Kidney epithelial cell (primary cell): ENCODE measurements around the gene CD1B. TPM values are rescaled to one million over a fixed set of nuclear protein-coding genes. Genes with fewer than 3 reads are reported as not detected.

Experiments
- DNase-seq: peaks from one replicate; pipeline ENCODE4 v3.0.0-alpha.2; 2010; ENCODE audit warnings: low read depth
- H3K27me3 ChIP-seq: 2 replicates; pipeline ENCODE4 v1.6.0; 2011; ENCODE audit warnings: low read length; ENCODE audit not compliant: control insufficient read depth, insufficient read depth
- H3K36me3 ChIP-seq: 2 replicates; pipeline ENCODE4 v1.5.1; 2011; ENCODE audit warnings: low read length; ENCODE audit not compliant: control insufficient read depth, insufficient read depth
- H3K4me3 ChIP-seq: 2 replicates; pipeline ENCODE4 v1.5.1; 2011; ENCODE audit warnings: low read depth, mild to moderate bottlenecking, control low read depth, low read length
- CTCF ChIP-seq: IDR thresholded peaks from 2 replicates; pipeline ENCODE4 v1.5.1; 2011; ENCODE audit warnings: mild to moderate bottlenecking, moderate library complexity, low read length, control low read depth, inconsistent platforms; ENCODE audit not compliant: insufficient read depth, poor library complexity, severe bottlenecking
- total RNA-seq: library from RNA; depleted of rRNA; stranded (reverse); fragments of >200 nt; gene quantifications from 2 replicates; pipeline ENCODE4 v1.2.3, GENCODE V29; 2015

CD1B gene
- total RNA-seq, 1 donor from 2014 or later, result not detected

GRCh38 chr1:158329733-158330132 lies 1.6 kb downstream of the CD1B start:
- no peaks in the 10 kb centered on the region for H3K27me3 ChIP-seq
- H3K36me3 ChIP-seq, result no peaks in the 10 kb centered on the region
- no peak for DNase-seq

GRCh38 chr1:158329300-158329699 lies 2.0 kb downstream of the CD1B start:
- no peak overlapping the region for H3K4me3 ChIP-seq
- H3K36me3 ChIP-seq, result no peaks in the 10 kb centered on the region
- TF ChIP-seq CTCF, result no peak
- DNase-seq, result no peak
- no peaks in the 10 kb centered on the region for H3K27me3 ChIP-seq

More at GRCh38 chr1:158329733-158330132, 1.6 kb downstream of the CD1B start:
- no peak overlapping the region for H3K4me3 ChIP-seq
- peak; percentile 29 for TF ChIP-seq CTCF

- DNase-seq, result no peak
- TF ChIP-seq CTCF, result no peak
- H3K27me3 ChIP-seq, result no peaks in the 10 kb centered on the region
- H3K36me3 ChIP-seq, result no peaks in the 10 kb centered on the region
- H3K4me3 ChIP-seq, result no peak overlapping the region
These were observed 2.9 kb downstream of the CD1B start for GRCh38 chr1:158328426-158328825.

GRCh38 chr1:158327481-158327880 lies 3.9 kb downstream of the CD1B start:
- DNase-seq, result no peak
- Histone ChIP-seq H3K27me3 (no peaks in the 10 kb centered on the region), H3K36me3 (no peaks in the 10 kb centered on the region), H3K4me3 (no peak overlapping the region)
- TF ChIP-seq CTCF, result no peak

- Histone ChIP-seq H3K27me3 (no peaks in the 10 kb centered on the region), H3K36me3 (no peaks in the 10 kb centered on the region), H3K4me3 (no peak overlapping the region)
- no peak for TF ChIP-seq CTCF
- no peak for DNase-seq
These were observed 6.9 kb downstream of the CD1B start for GRCh38 chr1:158324395-158324794.

- Histone ChIP-seq H3K4me3 (no peak overlapping the region), H3K36me3 (no peaks in the 10 kb centered on the region), H3K27me3 (no peaks in the 10 kb centered on the region)
- DNase-seq, result no peak
- TF ChIP-seq CTCF, result no peak
These were observed 7.5 kb downstream of the CD1B start for GRCh38 chr1:158323866-158324265.
